OCI-LY7 (cell line): ENCODE measurements around the gene PARD3B.

Experiments
- CTCF ChIP-seq: fragments of 200-600 bp; sonication (generic); conservative IDR thresholded peaks from 2 replicates; pipeline ENCODE4 v1.5.1; 2014; ENCODE audit warnings: mild to moderate bottlenecking, antibody characterized with exemption, low read length, moderate library complexity, mixed read lengths
- EZH2phosphoT487 ChIP-seq: fragments of 200-600 bp; sonication (generic); IDR thresholded peaks from 2 replicates; pipeline ENCODE4 v1.6.1; 2018; ENCODE audit warnings: low read depth, borderline replicate concordance, mild to moderate bottlenecking, mixed run types, antibody characterized with exemption, low read length, moderate library complexity, mixed read lengths

- TF ChIP-seq CTCF, result no peak
- no peak for TF ChIP-seq EZH2phosphoT487
Measured at GRCh38 chr2:205076405-205076804, 531.1 kb downstream of the PARD3B start.
